Neural cell (in vitro differentiated cells): Measurements from ENCODE around the gene CHD2. TPM values are rescaled to one million over a fixed set of nuclear protein-coding genes. Genes with fewer than 3 reads are reported as not detected.

Experiments used
- H2AFZ ChIP-seq: fragments of 200-600, 300-800 bp; sonication (generic), shearing (Covaris generic); 2 replicates; pipeline ENCODE4 v1.6.0; 2014; ENCODE audit warnings: low read depth, mild to moderate bottlenecking, antibody characterized with exemption, low read length, moderate library complexity
- H3F3A ChIP-seq: fragments of 200-600 bp; shearing (Covaris generic); 2 replicates; pipeline ENCODE4 v1.6.1; 2016; ENCODE audit warnings: mild to moderate bottlenecking, moderate library complexity, mixed read lengths, antibody characterized with exemption, low read length; ENCODE audit not compliant: insufficient read depth, poor library complexity, severe bottlenecking
- H3K27ac ChIP-seq: fragments of 200-600, 300-800 bp; sonication (generic), shearing (Covaris generic); 2 replicates; pipeline ENCODE4 v1.5.1; 2014; ENCODE audit warnings: mild to moderate bottlenecking, low read length, moderate library complexity
- H3K27me3 ChIP-seq: fragments of 300-800, 200-600 bp; sonication (generic), shearing (Covaris generic); 2 replicates; pipeline ENCODE4 v1.6.0; 2014; ENCODE audit warnings: mild to moderate bottlenecking, low read depth, low read length, moderate library complexity; ENCODE audit not compliant: insufficient read depth
- H3K36me3 ChIP-seq: fragments of 300-800, 200-600 bp; sonication (generic), shearing (Covaris generic); 2 replicates; pipeline ENCODE4 v1.5.1; 2014; ENCODE audit warnings: mild to moderate bottlenecking, antibody characterized with exemption, low read length, moderate library complexity; ENCODE audit not compliant: insufficient read depth
- H3K4me2 ChIP-seq: fragments of 300-800, 200-600 bp; sonication (generic), shearing (Covaris generic); 2 replicates; pipeline ENCODE4 v1.6.0; 2014; ENCODE audit warnings: mild to moderate bottlenecking, low read length
- H3K4me3 ChIP-seq: fragments of 300-800, 200-600 bp; sonication (generic), shearing (Covaris generic); 2 replicates; pipeline ENCODE4 v1.5.1; 2014; ENCODE audit warnings: mild to moderate bottlenecking, low read length, moderate library complexity
- H3K79me2 ChIP-seq: fragments of 200-600 bp; shearing (Covaris generic); replicated peaks from 2 replicates; pipeline ENCODE4 v1.6.0; 2014; ENCODE audit warnings: mild to moderate bottlenecking, low read length, moderate library complexity; ENCODE audit not compliant: insufficient read depth
- H3K9ac ChIP-seq: fragments of 300-800, 200-600 bp; sonication (generic), shearing (Covaris generic); 2 replicates; pipeline ENCODE4 v1.6.1; 2016; ENCODE audit warnings: mild to moderate bottlenecking, low read length, mixed read lengths
- H3K9me2 ChIP-seq: fragments of 200-600 bp; shearing (Covaris generic); 2 replicates; pipeline ENCODE4 v1.6.1; 2016; ENCODE audit warnings: mild to moderate bottlenecking, low read length, mixed read lengths; ENCODE audit not compliant: insufficient read depth
- H3K9me3 ChIP-seq: fragments of 200-600, 300-800 bp; sonication (generic), shearing (Covaris generic); 2 replicates; pipeline ENCODE4 v1.6.1; 2016; ENCODE audit warnings: mild to moderate bottlenecking, mixed run types, low read length, moderate library complexity, mixed read lengths
- H4K20me1 ChIP-seq: fragments of 200-600 bp; shearing (Covaris generic); 2 replicates; pipeline ENCODE4 v1.6.1; 2016; ENCODE audit warnings: mild to moderate bottlenecking, mixed run types; ENCODE audit not compliant: insufficient read depth
- EP300 ChIP-seq: fragments of 450-650 bp; conservative IDR thresholded peaks from 2 replicates; pipeline ENCODE4 v1.6.1; 2014; ENCODE audit warnings: antibody characterized with exemption, mild to moderate bottlenecking, moderate library complexity; ENCODE audit not compliant: poor library complexity, severe bottlenecking
- EZH2 ChIP-seq: fragments of 200-600, 300-800 bp; shearing (Covaris generic), sonication (generic); IDR thresholded peaks from 2 replicates; pipeline ENCODE4 v1.6.1; 2014; ENCODE audit warnings: antibody characterized with exemption, low read length, borderline replicate concordance, mild to moderate bottlenecking; ENCODE audit not compliant: insufficient read depth, poor library complexity, severe bottlenecking
- MXI1 ChIP-seq: fragments of 450-650 bp; conservative IDR thresholded peaks from 2 replicates; pipeline ENCODE4 v1.6.1; 2014; ENCODE audit warnings: antibody characterized with exemption, mild to moderate bottlenecking; ENCODE audit not compliant: poor library complexity, severe bottlenecking
- POLR2AphosphoS5 ChIP-seq: IDR thresholded peaks from 2 replicates; pipeline ENCODE4 v1.6.1; 2012
- RAD21 ChIP-seq: fragments of 450-650 bp; conservative IDR thresholded peaks from 2 replicates; pipeline ENCODE4 v1.6.1; 2014; ENCODE audit warnings: antibody characterized with exemption, mild to moderate bottlenecking, moderate library complexity
- SMC3 ChIP-seq: fragments of 450-650 bp; conservative IDR thresholded peaks from 2 replicates; pipeline ENCODE4 v1.6.1; 2014; ENCODE audit warnings: antibody characterized with exemption, mild to moderate bottlenecking, moderate library complexity; ENCODE audit not compliant: poor library complexity
- TAF1 ChIP-seq: IDR thresholded peaks from 2 replicates; pipeline ENCODE4 v1.6.1; 2012; ENCODE audit warnings: low read depth
- polyA plus RNA-seq: library from polyadenylated mRNA; depleted of rRNA; stranded (reverse); fragments of >200 nt; gene quantifications from 2 replicates; pipeline ENCODE4 v1.2.3, GENCODE V29; 2014
- TF ChIP-seq, protein P1 (sequence below): fragments of 450-650 bp; IDR thresholded peaks from 2 replicates; pipeline ENCODE4 v1.5.1; 2014; ENCODE audit warnings: antibody characterized with exemption, mild to moderate bottlenecking, moderate library complexity; ENCODE audit not compliant: poor library complexity, severe bottlenecking
- TF ChIP-seq, protein P2 (sequence below): IDR thresholded peaks from 2 replicates; pipeline ENCODE4 v1.6.1; 2012; ENCODE audit warnings: borderline replicate concordance

CHD2 gene
- polyA plus RNA-seq, 1 donor from 2014 or later = 113 TPM

DNA sequence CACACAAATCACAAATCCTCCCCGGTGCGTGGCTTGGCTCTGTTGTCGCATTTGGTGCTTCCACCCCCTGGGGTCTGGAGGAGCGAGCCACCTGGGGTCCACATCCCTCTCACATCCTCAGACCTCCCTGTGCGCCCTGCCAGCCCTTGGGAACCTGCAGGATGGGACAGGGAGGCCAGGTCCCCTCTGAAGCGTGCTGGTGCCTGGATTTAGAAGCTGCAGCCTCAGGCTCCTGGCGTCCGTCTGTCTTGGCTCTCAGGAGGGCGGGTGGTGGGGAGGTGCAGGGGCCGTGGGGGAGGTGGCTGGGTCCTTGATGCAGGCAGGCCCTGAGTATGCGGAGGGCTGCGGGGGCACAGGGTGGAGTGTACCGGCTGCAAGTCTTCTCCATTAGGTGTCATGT, 150.5 kb downstream of the CHD2 start:
- H3K9me3 ChIP-seq = no peaks in the 10 kb centered on the region
- no peak overlapping the region for H3K27ac ChIP-seq
- no peaks in the 10 kb centered on the region for H3K27me3 ChIP-seq
- peaks cover 10% of the 10 kb centered on the region for H3K36me3 ChIP-seq
- no peak overlapping the region for H2AFZ ChIP-seq
- no peak for TF ChIP-seq MXI1
- TF ChIP-seq, protein P1, sequence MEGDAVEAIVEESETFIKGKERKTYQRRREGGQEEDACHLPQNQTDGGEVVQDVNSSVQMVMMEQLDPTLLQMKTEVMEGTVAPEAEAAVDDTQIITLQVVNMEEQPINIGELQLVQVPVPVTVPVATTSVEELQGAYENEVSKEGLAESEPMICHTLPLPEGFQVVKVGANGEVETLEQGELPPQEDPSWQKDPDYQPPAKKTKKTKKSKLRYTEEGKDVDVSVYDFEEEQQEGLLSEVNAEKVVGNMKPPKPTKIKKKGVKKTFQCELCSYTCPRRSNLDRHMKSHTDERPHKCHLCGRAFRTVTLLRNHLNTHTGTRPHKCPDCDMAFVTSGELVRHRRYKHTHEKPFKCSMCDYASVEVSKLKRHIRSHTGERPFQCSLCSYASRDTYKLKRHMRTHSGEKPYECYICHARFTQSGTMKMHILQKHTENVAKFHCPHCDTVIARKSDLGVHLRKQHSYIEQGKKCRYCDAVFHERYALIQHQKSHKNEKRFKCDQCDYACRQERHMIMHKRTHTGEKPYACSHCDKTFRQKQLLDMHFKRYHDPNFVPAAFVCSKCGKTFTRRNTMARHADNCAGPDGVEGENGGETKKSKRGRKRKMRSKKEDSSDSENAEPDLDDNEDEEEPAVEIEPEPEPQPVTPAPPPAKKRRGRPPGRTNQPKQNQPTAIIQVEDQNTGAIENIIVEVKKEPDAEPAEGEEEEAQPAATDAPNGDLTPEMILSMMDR = no peak
- no peak for TF ChIP-seq TAF1
- no peak for TF ChIP-seq RAD21
- no peak for TF ChIP-seq POLR2AphosphoS5
- no peaks in the 10 kb centered on the region for H4K20me1 ChIP-seq
- no peak overlapping the region for H3K4me2 ChIP-seq
- H3K9me2 ChIP-seq = no peaks in the 10 kb centered on the region
- no peak overlapping the region for H3K4me3 ChIP-seq
- peaks cover 14% of the 10 kb centered on the region for H3K79me2 ChIP-seq
- H3K9ac ChIP-seq = no peak overlapping the region
- H3F3A ChIP-seq = no peaks in the 10 kb centered on the region

DNA sequence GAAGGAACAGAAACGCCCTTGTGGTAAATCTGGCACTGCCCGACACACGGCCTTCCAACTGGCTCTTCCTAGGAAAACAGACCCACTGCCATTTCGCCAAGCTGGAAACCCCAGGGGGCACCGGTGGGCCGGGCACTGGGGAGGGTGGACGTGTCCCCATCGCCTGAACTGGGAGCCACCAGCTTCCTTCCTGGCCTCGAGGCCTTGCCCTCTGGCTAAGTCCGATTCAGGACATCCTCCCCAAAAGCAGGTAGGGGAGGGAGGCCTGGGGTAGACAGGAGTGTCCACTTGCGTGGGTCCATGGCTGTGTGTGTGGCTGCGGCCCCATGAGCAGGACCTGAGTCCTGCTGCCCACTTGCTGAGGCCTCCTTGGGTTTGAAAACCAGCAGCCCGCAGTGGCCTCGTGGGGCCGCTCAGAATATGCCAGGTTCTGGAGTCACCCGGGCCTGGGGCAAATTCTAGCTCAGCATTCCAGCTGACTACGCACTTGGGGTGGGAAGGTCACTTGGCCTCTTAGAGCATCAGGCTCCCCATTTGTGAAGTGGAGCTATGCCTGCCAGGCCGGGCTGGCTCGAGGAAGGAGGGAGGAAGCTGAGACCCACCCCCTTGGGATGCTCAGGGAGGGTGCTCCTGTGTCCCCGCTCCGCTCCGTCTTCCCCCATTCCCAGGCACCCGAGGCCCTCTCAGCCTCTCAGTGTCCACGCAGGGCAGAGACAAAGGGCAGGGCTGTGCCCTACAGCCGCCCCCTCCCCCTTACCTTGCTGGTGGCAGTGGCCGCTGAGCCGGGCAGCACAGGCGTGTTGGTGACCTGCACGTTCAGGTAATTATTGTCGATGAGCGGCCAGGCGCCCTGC, 151.3 kb downstream of the CHD2 start:
- Histone ChIP-seq H3K27ac (no peak overlapping the region), H3K9ac (no peak overlapping the region), H3K9me3 (no peaks in the 10 kb centered on the region), H3K4me3 (no peak overlapping the region), H3K4me2 (no peak overlapping the region), H3F3A (no peaks in the 10 kb centered on the region), H2AFZ (no peak overlapping the region), H3K27me3 (no peaks in the 10 kb centered on the region), H3K79me2 (peaks cover 15% of the 10 kb centered on the region), H3K36me3 (peaks cover 2% of the 10 kb centered on the region), H4K20me1 (no peaks in the 10 kb centered on the region), H3K9me2 (no peaks in the 10 kb centered on the region)
- TF ChIP-seq, protein P1 = no peak
- TF ChIP-seq POLR2AphosphoS5 = no peak
- no peak for TF ChIP-seq TAF1
- no peak for TF ChIP-seq MXI1
- TF ChIP-seq SMC3 = no peak
- TF ChIP-seq, protein P2, sequence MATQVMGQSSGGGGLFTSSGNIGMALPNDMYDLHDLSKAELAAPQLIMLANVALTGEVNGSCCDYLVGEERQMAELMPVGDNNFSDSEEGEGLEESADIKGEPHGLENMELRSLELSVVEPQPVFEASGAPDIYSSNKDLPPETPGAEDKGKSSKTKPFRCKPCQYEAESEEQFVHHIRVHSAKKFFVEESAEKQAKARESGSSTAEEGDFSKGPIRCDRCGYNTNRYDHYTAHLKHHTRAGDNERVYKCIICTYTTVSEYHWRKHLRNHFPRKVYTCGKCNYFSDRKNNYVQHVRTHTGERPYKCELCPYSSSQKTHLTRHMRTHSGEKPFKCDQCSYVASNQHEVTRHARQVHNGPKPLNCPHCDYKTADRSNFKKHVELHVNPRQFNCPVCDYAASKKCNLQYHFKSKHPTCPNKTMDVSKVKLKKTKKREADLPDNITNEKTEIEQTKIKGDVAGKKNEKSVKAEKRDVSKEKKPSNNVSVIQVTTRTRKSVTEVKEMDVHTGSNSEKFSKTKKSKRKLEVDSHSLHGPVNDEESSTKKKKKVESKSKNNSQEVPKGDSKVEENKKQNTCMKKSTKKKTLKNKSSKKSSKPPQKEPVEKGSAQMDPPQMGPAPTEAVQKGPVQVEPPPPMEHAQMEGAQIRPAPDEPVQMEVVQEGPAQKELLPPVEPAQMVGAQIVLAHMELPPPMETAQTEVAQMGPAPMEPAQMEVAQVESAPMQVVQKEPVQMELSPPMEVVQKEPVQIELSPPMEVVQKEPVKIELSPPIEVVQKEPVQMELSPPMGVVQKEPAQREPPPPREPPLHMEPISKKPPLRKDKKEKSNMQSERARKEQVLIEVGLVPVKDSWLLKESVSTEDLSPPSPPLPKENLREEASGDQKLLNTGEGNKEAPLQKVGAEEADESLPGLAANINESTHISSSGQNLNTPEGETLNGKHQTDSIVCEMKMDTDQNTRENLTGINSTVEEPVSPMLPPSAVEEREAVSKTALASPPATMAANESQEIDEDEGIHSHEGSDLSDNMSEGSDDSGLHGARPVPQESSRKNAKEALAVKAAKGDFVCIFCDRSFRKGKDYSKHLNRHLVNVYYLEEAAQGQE = no peak
- TF ChIP-seq RAD21 = no peak
- TF ChIP-seq EZH2 = no peak
- TF ChIP-seq EP300 = no peak
